H54 (cell line): ENCODE results near the gene SERAC1.

Experiments used
- DNase-seq: peaks from one replicate; pipeline ENCODE4 v3.0.0; 2011; ENCODE audit warnings: low spot score, mixed read lengths; ENCODE audit not compliant: insufficient read length
- FAIRE-seq: peaks from 3 replicates; lab custom pipeline; 2011; peaks lifted over from hg19 to GRCh38; lab: Jason Lieb, UNC
- POLR2A ChIP-seq: IDR thresholded peaks from 2 replicates; pipeline ENCODE4 v1.6.1; 2011; ENCODE audit warnings: low read depth, mild to moderate bottlenecking, low read length

The SERAC1 gene

DNA sequence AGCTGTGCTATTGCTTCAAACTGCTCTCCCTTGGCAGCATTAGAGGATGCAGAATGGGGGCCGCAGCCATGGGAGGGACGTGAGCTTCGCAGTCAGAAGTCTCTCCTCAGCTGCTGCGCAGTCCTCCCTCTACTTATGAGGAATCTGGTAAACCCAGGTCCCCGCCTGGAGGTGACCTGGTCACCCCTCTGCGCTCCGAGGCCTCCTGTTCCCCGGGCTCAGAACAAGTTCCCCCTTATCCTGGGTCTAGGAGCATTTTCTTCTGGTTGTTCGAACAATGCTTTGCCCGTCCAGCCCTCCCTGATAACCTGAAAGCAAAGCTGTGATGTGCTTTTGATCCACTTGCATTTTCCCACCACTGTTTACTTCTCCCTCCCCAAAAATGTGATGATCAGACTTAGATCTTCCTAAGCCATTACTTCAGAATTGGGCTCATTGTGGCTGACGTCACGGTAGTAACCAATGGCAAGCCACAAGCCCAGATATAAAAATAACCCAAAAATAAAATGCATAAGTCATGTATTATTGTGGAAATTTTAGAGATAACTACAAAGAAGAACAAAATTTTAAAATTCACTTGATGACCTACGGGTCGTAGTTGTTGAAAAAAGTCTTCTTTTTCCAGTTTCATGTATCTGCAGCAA, 80.7 kb downstream of the SERAC1 start:
- no peak for TF ChIP-seq POLR2A
- FAIRE-seq (no peak), DNase-seq (no peak)

GRCh38 chr6:158086504-158087223, 81.4 kb downstream of the SERAC1 start:
- DNase-seq (no peak), FAIRE-seq (no peak)

GRCh38 chr6:158086054-158086503, 82.0 kb downstream of the SERAC1 start:
- TF ChIP-seq POLR2A: no peak
- DNase-seq (no peak), FAIRE-seq (no peak)

More at GRCh38 chr6:158086504-158087223, 81.4 kb downstream of the SERAC1 start:
- TF ChIP-seq POLR2A: no peak

DNA sequence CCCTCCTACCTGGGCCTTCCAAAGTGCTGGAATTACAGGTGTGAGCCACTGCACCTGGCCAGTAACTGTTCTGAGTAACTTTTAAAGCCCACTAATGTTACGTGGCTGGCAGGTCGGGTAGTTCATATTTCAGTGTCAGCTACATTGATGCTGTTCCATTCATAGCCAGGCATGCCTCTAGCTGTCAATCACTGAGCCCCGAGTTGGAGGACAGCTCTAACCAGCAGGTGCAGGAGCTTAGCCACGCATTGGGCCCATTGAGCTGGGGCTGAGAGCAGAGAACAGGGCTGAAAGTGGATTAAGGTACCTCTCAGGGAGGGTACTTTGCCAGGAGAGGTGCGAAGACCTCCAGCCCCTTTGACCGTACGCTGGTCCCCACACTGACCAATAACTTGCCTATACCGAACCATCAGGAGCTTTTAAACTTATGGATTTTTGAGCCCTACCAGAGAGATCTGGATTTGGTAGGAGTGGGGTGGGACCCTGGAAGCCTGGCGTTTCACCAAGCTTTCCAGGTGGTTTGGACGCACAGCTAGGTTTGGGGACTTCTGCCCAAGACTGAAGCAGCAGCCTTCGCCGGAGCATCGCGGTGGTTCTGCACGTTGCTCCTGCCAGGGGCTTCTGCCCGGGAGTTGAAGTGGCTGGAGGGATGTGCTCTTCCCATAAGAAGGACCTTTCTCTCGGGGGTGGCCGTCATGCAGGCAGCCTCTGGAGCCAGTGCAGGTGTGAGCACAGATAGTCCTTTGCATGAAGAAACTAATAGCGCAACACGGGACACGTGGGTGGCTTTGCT, 82.6 kb downstream of the SERAC1 start:
- FAIRE-seq (no peak), DNase-seq (no peak)
- TF ChIP-seq POLR2A: no peak

GRCh38 chr6:158083455-158084325, 84.4 kb downstream of the SERAC1 start:
- FAIRE-seq (no peak), DNase-seq (no peak)
- TF ChIP-seq POLR2A: no peak

DNA sequence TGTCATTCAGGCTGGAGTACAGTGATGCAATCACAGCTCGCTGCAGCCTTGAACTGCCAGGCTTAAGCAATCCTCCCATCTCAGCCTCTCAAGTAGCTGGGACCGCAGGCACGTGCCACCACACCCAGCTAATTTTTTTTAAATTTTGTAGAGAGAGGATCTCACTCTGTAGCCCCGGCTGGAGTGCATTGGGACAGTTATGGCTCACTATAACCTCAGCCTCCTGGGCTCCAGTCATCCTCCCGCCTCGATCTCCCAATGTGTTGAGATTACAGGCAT, 86.5 kb downstream of the SERAC1 start:
- no peak for TF ChIP-seq POLR2A
- no peak for DNase-seq
- no peak for FAIRE-seq

- no peak for DNase-seq
- FAIRE-seq: no peak
- no peak for TF ChIP-seq POLR2A
These were observed 87.0 kb downstream of the SERAC1 start for GRCh38 chr6:158080849-158081656.

- FAIRE-seq (no peak), DNase-seq (no peak)
- no peak for TF ChIP-seq POLR2A
These were observed 89.7 kb downstream of the SERAC1 start for GRCh38 chr6:158078320-158078719.

- DNase-seq (no peak), FAIRE-seq (no peak)
- no peak for TF ChIP-seq POLR2A
These were observed 90.4 kb downstream of the SERAC1 start for GRCh38 chr6:158077676-158078075.

- DNase-seq (no peak), FAIRE-seq (no peak)
These were observed 91.5 kb downstream of the SERAC1 start for GRCh38 chr6:158076548-158076947.

DNA sequence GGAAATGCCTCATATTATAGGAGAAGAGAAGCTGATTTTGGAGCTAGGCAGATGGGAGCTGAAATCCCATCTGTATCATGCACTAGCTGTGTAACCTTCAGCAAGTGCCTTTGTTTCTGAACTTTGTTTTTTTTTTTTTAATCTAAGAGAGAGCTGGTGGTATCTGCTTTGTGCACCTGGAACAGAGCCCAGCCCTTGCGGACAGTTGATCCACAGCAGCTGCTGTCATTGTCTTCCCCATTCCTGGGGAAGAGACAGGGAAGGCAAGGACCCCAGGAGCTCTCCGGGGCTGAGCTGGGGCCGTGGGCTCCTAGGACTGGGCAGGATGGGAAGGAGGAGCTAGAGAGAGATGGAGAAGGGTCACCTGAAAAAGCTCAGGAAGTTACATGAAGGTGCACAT, 94.3 kb downstream of the SERAC1 start:
- no peak for FAIRE-seq
- no peak for DNase-seq
- TF ChIP-seq POLR2A: no peak

More at GRCh38 chr6:158076548-158076947, 91.5 kb downstream of the SERAC1 start:
- no peak for TF ChIP-seq POLR2A

DNA sequence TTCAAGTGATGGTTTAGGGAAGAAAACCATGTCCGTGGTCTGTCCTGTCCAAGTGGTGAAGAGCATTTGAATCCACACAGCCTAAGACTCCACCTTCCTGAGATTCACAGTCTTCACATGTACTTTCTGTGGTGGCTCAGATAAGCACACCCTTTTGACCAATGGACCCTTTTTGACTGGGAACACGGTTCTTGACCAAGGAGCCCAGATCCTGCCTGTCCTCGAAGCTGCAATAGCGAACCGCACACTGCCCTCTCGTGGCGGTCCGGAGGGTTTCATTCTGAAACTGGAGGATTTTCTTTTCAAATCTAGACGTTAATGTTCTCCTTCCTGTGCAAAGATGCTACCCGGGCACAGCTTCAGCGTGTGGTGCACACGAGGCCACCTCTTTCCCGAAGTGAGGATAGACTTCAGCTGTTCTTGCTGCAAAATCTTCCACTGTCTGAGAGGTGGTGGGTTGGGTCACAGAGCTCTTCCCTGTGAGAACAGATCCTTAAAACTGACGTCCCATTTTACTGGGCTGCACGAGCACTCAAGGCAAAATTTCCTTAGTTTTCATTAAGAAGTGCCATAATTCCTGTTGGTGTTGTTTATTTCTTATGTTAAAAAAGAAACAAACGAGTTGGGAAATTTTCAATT, 95.9 kb downstream of the SERAC1 start:
- DNase-seq: no peak
- no peak for FAIRE-seq
- no peak for TF ChIP-seq POLR2A
